HG03060 (cell line): ENCODE results near the gene DIAPH2.
A peak's percentile ranks its signal among the peaks of the same experiment; 100 is the strongest.

Source experiments
- ATAC-seq: cut with Tn5 transposase; IDR thresholded peaks from one replicate; pipeline ENCODE4 v1.9.1; 2021; ENCODE audit warnings: low read depth, moderate number of reproducible peaks; ENCODE audit not compliant: unreplicated experiment

Gene DIAPH2

DNA sequence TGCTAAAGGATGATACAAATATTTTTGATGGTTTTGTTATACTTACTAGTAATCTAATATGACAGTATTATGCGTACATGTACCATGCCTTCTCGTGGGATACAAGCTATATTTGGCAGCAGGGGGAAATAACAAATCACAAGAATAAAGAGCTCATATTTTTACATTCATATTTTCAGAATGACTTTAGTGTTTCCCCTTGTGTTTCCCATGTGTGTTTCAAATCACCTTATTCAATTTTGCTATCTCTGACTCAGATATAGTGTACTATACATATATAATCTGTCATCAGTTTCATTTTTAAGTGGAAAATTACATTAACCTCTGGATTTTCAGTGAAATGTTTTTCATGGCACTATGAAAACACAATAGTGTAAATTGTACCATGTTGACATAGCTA lies 345.8 kb downstream of the DIAPH2 start:
- no peak for ATAC-seq

DNA sequence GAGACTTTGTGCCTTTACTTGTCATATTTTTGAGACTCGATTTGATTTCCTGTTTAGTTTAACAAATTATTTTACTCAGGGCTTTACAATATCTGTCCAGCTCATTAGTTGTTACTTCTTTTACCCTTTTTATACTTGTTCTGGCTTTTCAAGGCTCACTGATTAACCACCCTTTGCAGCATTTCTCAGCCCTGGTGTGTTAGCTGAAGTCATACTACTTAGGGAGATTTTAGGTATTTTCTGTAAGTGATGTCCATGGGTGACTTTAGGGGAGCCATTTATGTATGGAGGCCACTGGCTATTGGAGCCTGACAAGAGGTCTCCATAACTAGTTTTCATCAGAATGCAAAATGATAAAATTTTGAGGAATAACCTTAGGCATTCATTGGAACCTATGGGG lies 346.3 kb downstream of the DIAPH2 start:
- no peak for ATAC-seq

DNA sequence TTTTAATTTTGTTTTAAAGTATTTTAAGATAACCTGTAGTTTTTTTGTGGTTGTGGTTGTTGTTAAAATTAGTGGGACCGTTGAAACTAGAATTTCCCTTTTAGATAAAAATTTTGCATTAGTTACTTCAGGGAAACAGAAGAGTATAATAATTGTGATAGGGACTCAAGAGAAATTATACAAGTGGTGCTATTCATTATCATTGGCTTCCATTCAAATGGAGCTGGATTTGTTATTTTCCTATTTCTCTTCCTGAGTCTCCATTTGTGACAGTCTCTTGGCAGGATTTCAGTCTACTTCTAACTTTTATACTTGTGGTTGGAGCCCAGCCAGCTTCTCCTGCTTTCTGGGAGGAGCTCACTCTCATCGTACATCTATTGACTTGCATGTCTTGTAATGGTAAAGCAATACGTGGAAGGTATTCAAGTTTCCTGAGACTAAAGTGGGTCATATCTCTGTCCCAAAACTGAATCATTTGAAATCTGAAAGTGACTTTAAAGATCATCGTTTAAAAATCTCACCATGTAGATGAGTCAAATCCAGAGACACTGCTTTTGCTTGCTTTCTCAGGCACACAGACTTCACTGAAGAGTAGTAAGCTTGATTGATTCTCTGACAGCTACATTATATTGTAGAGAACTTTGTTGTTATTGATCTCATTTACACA lies 354.9 kb downstream of the DIAPH2 start:
- ATAC-seq: peak; percentile 93

DNA sequence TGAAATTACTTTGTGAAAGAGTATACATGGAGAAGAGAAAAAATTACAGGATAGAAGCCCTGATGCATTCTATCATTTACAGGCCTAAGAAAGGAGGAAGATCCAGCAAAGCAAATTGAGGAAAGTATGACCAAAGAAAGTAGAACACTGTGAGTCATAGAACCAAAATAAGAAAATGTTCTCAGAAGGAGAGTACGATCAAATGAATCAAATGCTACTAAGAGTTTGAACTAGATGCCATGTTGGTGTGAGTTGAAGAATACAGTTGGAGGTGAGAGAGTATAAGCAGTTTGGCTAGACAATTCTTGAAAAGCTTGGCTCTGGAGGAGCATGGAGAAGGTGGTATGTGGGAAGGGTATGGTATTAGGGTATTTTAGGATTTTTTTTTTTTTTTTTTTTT lies 360.8 kb downstream of the DIAPH2 start:
- no peak for ATAC-seq

DNA sequence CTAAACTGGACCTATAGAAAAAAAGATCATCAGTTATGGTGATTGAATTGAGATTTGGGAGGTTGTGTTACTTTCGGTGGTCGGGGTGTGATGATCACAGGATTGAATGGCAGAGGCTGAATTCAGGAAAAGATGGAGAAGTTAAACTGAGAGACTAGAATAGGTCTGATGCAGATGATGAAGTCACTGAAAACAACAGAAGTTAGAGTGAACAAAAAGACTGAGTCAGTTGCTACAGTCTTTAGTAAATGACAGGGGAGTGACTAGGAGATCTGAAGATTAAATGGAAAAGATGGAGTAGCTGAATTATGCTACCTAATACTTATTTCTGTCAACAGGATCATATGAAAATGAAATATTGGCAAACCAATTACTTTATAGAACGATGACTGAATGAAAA lies 362.2 kb downstream of the DIAPH2 start:
- no peak for ATAC-seq

DNA sequence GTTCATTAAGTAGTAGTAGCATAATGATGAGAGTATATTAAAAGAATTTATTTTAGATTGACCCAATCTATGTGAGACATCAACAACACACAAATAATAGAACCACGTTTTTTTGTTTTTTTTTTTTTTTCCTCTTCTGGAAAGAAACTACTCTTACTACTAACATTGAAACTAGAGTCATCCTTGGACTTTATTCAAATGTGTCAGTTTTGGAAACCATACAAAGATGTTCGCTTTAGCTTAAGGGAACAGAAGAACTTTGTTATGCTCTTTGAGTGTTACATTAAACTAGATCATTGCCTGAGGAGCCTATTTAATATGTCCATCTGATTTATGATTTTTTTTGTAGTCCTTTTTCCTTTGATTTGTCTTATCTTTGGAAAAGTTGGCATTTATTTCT lies 365.8 kb downstream of the DIAPH2 start:
- no peak for ATAC-seq

DNA sequence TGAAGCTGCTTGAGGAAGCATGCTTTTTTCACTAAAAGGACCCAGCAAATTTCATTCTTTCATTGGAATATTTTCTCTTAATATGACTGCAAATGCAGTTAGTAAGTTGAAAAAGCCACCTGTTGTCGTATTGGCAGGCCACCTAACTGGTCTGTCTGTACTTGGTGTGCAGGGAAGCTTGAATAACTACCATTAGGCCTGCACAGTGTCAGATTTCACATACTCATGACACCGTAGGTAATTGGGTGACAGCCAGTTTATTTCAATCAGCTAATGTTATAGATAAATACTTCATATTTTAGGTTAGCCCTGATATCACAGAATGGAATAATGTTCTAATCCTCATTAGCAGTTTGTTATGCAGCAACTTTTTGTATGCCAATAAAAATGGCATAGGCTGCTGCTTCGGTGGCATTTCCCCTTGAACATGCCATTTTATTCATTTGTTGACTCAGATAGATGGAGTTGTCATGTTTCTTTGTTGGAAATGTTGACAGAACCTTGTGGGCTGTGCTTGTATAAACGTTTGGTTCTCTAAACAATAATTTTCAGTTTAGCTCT lies 372.8 kb downstream of the DIAPH2 start:
- no peak for ATAC-seq

DNA sequence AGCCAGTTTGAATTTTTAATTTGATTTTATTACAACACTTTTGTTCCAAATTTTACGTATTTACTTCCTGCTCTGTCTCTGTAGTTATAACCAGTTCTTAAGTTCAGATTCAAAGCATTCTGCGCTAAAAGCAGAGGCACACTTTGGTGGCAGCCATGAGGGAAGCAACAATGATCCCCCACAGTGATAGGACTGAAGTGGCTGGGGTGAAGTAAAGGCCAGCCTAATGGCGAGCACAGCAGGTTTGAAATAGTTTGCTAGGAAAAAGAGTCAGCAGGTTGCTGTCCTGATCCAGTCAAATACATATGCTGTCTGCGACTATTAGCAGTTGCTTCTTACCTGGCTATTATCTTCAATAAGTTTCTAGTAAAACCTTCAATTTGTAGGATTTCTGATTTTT lies 375.4 kb downstream of the DIAPH2 start:
- no peak for ATAC-seq

DNA sequence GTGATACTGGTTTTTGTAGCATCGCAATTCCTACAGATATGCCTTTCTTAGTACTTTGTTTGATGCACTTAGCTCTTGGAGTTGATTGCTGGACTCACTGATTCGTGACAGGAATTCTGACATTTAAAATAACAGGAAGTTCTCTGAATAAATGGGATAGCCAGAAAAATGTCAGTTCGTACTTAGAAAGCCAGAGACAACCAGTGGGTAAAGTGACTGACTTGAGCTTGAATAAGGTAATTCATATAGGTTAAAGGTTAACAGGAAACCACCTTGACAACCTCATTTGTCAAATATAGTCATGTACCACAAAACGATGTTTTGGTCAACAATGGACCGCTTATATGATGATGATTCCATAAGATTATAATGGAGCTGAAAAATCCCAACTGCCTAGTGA lies 380.4 kb downstream of the DIAPH2 start:
- no peak for ATAC-seq

DNA sequence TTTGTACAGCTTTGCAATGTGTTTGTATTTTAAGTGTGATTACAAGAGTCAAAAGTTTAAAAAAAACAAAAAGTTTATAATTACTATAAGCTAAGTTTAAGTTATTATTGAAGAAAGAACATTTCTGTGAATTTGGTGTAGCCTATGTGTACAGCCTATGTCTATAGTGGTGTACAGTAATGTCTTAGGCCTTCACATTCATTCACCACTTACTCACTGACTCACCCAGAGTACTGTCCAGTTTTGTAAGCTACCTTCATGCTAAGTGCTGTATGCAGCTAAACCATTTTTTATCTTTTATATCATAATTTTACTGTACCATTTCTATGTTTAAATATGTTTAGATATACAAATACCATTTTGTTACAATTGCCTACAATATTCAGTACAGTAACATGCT lies 381.3 kb downstream of the DIAPH2 start:
- ATAC-seq: no peak

DNA sequence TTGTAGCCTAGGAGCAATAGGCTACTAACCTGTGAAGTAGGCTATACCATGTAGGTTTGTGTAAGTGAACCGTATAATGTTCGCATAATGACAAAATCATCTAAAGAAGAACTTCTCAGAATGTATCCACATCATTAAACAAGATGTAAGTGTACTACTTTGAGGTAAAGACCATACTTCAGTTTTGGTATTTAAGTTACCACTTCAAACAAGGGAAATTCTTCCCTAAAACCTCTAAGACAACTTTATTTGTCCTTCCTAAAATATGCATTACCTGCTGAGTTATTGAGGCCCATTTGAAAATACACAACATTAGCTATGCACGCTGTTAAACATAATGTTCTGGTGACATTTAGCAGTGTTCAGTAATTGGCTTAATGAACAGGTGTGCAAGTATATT lies 381.7 kb downstream of the DIAPH2 start:
- ATAC-seq: no peak

DNA sequence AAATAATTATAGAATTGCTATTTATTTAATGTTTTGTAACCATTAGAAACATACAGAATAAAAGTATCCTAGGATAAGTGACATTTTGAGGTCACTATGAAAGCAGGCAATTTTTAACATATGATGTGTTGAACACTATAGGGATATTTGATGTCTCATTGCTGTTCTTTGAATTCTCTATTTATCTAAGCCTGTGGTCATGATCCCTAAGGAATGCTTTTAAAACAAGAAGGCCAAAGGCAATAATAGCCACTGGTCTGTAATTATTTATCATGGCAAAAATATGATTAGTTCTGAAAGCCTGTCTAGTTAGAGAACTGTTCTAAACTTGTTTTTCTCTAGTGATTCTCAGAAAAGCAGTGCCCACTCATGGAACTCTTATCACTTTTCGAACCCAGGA lies 385.7 kb downstream of the DIAPH2 start:
- no peak for ATAC-seq

DNA sequence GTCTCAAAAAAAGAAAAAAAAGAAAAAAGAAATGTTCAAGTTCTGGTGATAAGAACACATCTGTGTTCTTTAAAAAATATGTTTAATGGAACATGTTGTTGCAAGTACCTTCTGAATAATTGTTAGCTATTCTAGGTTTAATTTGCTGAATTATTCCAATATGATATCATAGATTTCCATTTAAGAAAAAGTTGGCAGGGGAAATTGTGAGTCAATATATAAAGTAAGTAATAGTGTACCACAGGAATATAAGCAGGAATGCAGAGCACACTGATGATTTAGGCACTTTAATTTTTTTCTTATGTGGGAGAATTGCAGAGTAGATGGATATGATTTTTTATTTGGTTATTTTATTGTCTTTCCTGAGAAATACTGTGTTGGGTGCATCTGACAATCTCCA lies 389.8 kb downstream of the DIAPH2 start:
- ATAC-seq: no peak

DNA sequence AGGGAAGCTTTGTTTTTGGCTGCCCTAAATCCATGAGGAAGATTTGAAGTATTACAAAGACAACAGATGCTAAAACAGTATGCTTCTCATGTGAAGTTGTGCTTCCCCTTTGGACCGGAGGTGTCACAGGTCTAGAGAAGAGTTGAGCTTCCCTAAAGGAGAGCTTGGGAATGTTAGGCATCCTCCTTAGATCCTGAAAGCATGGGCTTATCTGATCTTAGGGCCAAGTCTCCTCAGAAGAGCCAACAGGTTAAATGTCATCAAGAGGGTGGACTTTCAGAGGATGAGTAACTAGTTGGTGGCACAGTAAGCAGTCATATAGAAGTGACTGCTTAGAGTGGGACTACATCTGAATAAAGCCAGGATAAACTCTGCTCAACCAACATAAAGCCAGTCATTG lies 404.5 kb downstream of the DIAPH2 start:
- no peak for ATAC-seq

DNA sequence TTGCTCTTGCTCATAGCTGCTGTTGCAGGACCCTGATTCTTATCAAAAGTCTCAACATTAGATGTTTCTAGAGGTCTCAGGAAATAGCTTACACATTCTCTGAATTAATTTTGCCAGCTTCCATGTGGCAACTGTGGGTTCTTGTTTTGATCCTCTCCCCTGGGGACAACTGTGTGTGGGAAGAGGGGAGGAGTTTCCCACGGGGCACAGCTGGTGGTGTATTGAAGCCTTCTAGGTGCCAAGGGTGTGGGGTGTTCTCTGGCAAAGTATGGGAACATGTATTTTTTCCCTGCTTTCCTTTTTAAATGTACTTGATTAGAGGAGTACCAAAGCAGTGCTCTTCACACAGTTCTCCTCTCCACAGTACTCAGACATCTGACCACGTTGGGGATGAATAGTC lies 411.7 kb downstream of the DIAPH2 start:
- no peak for ATAC-seq

DNA sequence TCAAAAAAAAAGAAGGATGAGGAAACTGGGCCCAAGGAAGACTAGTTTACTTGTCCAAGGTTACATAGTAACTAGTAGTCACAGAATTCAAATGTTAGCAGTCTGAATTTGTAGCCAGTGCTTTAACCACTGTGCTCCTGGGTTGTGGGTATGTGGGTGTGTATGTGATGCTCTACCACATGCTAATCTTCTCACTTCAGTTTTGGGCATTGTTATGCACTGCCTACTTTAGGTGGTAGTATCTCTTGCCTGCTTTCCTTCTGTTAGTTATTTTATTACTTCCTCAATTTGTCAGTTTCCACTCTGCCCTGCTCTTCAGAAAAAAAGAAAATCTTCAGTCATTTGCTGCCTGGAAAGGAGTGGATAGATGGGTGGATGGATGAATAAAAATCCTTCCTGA lies 418.3 kb downstream of the DIAPH2 start:
- no peak for ATAC-seq

DNA sequence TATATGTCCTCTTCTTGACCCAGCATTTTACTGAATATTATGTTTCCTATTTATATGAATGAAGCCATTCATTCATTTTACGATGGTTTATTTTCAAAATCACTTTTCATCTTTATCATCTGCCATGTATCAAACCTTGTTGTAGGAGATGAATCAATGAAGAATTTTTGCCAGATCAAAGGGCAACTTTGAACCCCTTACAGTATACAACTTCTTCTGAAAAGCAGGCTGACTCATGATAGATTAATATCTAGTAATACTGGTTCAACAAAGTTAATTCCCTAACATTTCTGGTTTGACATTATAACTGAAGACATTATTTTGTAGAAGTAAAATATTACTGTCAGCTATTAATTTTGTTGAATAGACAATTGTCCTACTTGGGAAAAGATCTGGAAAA lies 425.1 kb downstream of the DIAPH2 start:
- ATAC-seq: no peak

DNA sequence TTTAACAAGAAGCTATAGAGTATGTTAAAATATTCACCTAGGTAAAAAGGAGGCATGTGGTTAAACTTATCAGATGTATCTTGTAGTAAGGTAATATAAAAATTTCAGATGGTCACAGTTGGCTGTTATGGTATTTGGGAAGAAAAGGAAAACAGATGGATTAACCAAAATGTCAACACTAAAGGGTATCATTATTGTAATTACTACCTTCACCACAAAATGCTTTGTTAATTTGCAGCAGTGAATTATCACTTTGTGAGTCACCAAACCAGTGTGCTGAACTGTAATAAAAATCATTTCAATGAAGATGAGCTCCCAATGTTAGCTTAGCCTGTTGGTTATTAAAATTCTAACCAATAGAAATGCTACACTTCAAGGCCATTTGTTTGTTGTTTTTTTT lies 432.9 kb downstream of the DIAPH2 start:
- ATAC-seq: no peak

DNA sequence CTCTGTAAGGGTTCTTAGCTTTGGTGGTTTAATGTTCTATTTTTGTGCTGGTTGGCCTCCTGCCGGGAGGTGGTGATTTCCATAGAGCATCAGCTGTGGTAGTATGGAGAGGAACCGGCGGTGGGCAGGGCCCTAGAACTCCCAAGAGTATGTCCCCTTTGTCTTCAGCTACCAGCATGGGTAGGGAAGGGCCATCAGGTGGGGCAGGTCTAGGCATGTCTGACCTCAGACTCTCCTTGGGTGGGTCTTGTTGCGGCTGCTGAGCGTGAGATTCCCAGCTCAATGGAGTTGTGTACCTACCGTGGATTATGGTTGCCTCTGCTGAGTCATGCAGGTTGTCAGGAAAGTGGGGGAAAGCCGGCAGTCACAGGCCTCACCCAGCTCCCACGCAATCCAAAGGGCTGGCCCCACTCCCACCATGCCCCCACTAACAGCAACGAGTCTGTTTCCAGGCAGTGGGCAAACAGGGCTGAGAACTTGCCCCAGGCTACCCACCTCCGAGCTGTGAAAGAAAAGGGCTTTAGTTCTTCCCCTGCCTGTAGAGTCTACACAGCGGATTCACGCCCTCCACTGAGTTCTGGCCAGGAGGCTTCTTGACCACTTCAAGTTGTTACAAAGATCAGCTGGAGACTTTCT lies 434.9 kb downstream of the DIAPH2 start:
- ATAC-seq: no peak

DNA sequence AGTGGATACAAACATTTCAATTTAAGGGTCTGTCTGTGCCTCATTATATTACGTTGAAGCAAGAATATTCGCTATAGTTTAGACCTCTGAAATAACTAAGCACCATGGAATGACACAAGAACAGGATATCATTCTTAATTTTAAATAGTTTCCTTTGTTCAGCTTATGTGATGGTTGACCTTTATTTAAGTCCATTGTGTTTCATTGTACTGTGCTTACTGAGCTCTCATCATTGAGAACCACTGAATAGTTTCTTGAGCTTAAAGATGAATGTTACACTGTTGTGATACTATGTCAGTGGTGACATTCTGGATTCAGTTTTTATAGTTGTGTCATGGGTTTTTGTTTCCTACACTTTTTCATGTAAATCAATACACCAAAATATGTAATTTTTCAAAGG lies 438.4 kb downstream of the DIAPH2 start:
- ATAC-seq: no peak

DNA sequence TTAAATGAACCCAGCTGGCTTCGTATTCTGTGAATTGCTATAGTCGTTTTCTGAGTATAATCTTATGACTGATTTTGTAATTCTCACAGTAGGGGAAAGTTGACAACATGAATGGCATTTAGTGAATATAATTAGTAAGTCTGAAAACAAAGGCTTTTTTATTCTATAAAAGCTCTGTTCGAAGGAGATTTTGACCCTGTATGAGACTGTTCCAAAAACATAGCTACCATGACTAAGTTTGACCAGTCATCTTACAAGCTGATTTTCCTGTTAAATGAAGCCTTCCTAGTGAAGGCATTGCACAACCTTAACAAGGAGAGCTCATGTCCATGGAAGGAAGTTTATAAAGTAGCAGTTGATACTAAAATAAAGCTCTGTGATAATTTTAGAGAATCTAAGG lies 441.4 kb downstream of the DIAPH2 start:
- no peak for ATAC-seq

DNA sequence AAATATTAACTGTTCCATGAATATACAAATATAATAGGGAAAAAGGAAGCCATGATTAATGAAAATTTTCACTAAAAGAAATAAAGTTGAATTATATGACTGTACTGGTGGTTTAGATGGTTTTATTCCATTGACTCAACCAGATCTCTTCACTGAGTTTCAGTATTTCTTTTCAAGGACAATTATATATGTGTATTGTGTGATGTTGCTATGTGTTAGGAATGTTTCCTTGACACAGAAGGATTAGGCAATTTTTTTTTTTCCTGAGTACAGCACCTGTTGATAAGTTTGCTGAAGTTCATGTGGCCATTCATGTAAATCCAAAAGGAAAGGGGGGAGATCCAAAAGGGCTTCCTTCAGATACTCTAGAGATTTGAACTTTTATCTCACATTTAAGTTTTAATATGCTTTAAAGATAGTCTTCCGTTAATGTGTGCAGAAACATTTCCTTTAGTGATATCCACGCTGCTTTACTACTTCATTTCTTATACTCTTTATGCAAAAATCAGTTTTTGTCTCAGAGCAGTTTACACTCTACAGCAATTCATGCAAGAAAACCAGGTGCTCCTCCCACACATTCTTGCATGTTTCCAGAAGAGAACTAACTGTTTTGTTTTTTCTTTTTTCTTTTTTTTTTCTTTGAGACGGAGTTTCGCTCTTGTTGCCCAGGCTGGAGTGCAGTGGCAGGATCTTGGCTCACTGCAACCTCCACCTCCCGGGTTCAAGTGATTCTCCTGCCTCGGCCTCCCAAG lies 448.2 kb downstream of the DIAPH2 start:
- no peak for ATAC-seq
